H9 (cell line): ENCODE measurements around the gene MLLT3. TPM values are rescaled to one million over a fixed set of nuclear protein-coding genes. Genes with fewer than 3 reads are reported as not detected.

ENCODE experiments used
- DNase-seq: peaks from one replicate; pipeline ENCODE4 v3.0.0-alpha.2; 2017
- H2AFZ ChIP-seq: one replicate; pipeline ENCODE4 v1.6.1; 2013; ENCODE audit warnings: mild to moderate bottlenecking, low read length, control low read depth, moderate library complexity
- H2AK5ac ChIP-seq: 2 replicates; pipeline ENCODE4 v1.6.1; 2013; ENCODE audit warnings: low read length, control low read depth, mixed read lengths; ENCODE audit not compliant: insufficient read length
- H2BK120ac ChIP-seq: one replicate; pipeline ENCODE4 v1.6.1; 2013; ENCODE audit warnings: low read depth, mild to moderate bottlenecking, low read length, control low read depth, inconsistent platforms; ENCODE audit not compliant: poor library complexity, severe bottlenecking
- H2BK12ac ChIP-seq: 2 replicates; pipeline ENCODE4 v1.6.1; 2013; ENCODE audit warnings: low read length, control low read depth, mixed read lengths, low read depth; ENCODE audit not compliant: insufficient read length
- H2BK15ac ChIP-seq: 2 replicates; pipeline ENCODE4 v1.6.1; 2013; ENCODE audit warnings: low read depth, low read length, control low read depth
- H2BK20ac ChIP-seq: one replicate; pipeline ENCODE4 v1.6.1; 2013; ENCODE audit warnings: low read depth, mild to moderate bottlenecking, low read length, control low read depth, inconsistent platforms; ENCODE audit not compliant: poor library complexity, severe bottlenecking
- H2BK5ac ChIP-seq: 2 replicates; pipeline ENCODE4 v1.6.1; 2013; ENCODE audit warnings: low read length, control low read depth, mixed read lengths; ENCODE audit not compliant: insufficient read length
- H3K14ac ChIP-seq: 2 replicates; pipeline ENCODE4 v1.6.1; 2013; ENCODE audit warnings: low read length, control low read depth; ENCODE audit not compliant: insufficient read depth
- H3K18ac ChIP-seq: 2 replicates; pipeline ENCODE4 v1.6.1; 2013; ENCODE audit warnings: low read depth, mild to moderate bottlenecking, mixed read lengths, low read length, control low read depth; ENCODE audit not compliant: insufficient read length
- H3K23ac ChIP-seq: 2 replicates; pipeline ENCODE4 v1.6.1; 2013; ENCODE audit warnings: low read length, control low read depth, mixed read lengths, low read depth; ENCODE audit not compliant: insufficient read length
- H3K23me2 ChIP-seq: 2 replicates; pipeline ENCODE4 v1.6.1; 2013; ENCODE audit warnings: low read depth, mild to moderate bottlenecking, mixed read lengths, low read length, control low read depth; ENCODE audit not compliant: insufficient read length, poor library complexity, severe bottlenecking
- H3K27ac ChIP-seq: 2 replicates; pipeline ENCODE4 v1.5.1; 2013; ENCODE audit warnings: low read length, control low read depth, mixed read lengths, low read depth; ENCODE audit not compliant: insufficient read length
- H3K27me3 ChIP-seq: 2 replicates; pipeline ENCODE4 v1.6.1; 2013; ENCODE audit warnings: low read length, control low read depth, inconsistent platforms; ENCODE audit not compliant: insufficient read depth
- H3K4ac ChIP-seq: 2 replicates; pipeline ENCODE4 v1.6.1; 2013; ENCODE audit warnings: low read depth, mild to moderate bottlenecking, control low read depth, inconsistent platforms, low read length, moderate library complexity
- H3K4me1 ChIP-seq: 2 replicates; pipeline ENCODE4 v1.6.1; 2013; ENCODE audit warnings: low read length, control low read depth, inconsistent platforms; ENCODE audit not compliant: insufficient read depth
- H3K4me2 ChIP-seq: 2 replicates; pipeline ENCODE4 v1.6.1; 2013; ENCODE audit warnings: low read length, control low read depth, mixed read lengths; ENCODE audit not compliant: insufficient read length, insufficient read depth
- H3K56ac ChIP-seq: 2 replicates; pipeline ENCODE4 v1.6.1; 2013; ENCODE audit warnings: low read depth, mild to moderate bottlenecking, mixed read lengths, low read length, control low read depth; ENCODE audit not compliant: insufficient read length
- H3K79me1 ChIP-seq: 2 replicates; pipeline ENCODE4 v1.6.1; 2013; ENCODE audit warnings: low read depth, mild to moderate bottlenecking, moderate library complexity, low read length, control low read depth, inconsistent platforms; ENCODE audit not compliant: insufficient read depth, poor library complexity, severe bottlenecking
- H3K79me2 ChIP-seq: 2 replicates; pipeline ENCODE4 v1.6.1; 2013; ENCODE audit warnings: low read length, control low read depth, inconsistent platforms; ENCODE audit not compliant: insufficient read depth
- H3K9ac ChIP-seq: 2 replicates; pipeline ENCODE4 v1.6.1; 2013; ENCODE audit warnings: low read length, control low read depth, mixed read lengths; ENCODE audit not compliant: insufficient read length; ENCODE audit errors: extremely low read depth
- H3K9me3 ChIP-seq: one replicate; pipeline ENCODE4 v1.6.1; 2013; ENCODE audit warnings: low read depth, low read length, inconsistent platforms; ENCODE audit not compliant: control insufficient read depth
- H3T11ph ChIP-seq: one replicate; pipeline ENCODE4 v1.6.1; 2013; ENCODE audit warnings: mild to moderate bottlenecking, low read length, control low read depth, inconsistent platforms
- H4K20me1 ChIP-seq: one replicate; pipeline ENCODE4 v1.6.1; 2013; ENCODE audit not compliant: control insufficient read depth, insufficient read length, insufficient read depth
- H4K5ac ChIP-seq: 2 replicates; pipeline ENCODE4 v1.6.1; 2013; ENCODE audit warnings: low read depth, mild to moderate bottlenecking, mixed read lengths, low read length, control low read depth; ENCODE audit not compliant: insufficient read length
- H4K8ac ChIP-seq: replicated peaks from 2 replicates; pipeline ENCODE4 v1.6.1; 2013; ENCODE audit warnings: low read length, control low read depth, mixed read lengths, low read depth; ENCODE audit not compliant: insufficient read length
- H4K91ac ChIP-seq: 2 replicates; pipeline ENCODE4 v1.6.1; 2013; ENCODE audit warnings: low read depth, mild to moderate bottlenecking, moderate library complexity, mixed read lengths, low read length, control low read depth; ENCODE audit not compliant: insufficient read length
- H3K27ac Mint-ChIP-seq, 3 experiments: 2 replicates in 2 of 3; 3 replicates in 1 of 3; pipeline ENCODE4 v1.8.0; 2020 to 2021; ENCODE audit warnings: mixed read lengths in 3 of 3, mild to moderate bottlenecking in 1 of 3, moderate library complexity in 1 of 3
- H3K27me3 Mint-ChIP-seq: 2 replicates; pipeline ENCODE4 v1.8.0; 2021; ENCODE audit warnings: low read depth, mild to moderate bottlenecking, moderate library complexity, mixed read lengths
- H3K36me3 Mint-ChIP-seq, 3 experiments: 2 replicates in 2 of 3; 3 replicates in 1 of 3; pipeline ENCODE4 v1.8.0; 2020 to 2021; ENCODE audit warnings: low read depth in 3 of 3, mixed read lengths in 3 of 3; ENCODE audit not compliant: insufficient read depth in 1 of 3
- H3K4me1 Mint-ChIP-seq, 2 experiments: 2 replicates each; pipeline ENCODE4 v1.8.0; 2020; ENCODE audit warnings: mixed read lengths in 2 of 2
- H3K4me3 Mint-ChIP-seq, 2 experiments: 2 replicates in 1 of 2; 3 replicates in 1 of 2; pipeline ENCODE4 v1.8.0; 2020 to 2021; ENCODE audit warnings: mild to moderate bottlenecking in 2 of 2, mixed read lengths in 2 of 2, moderate library complexity in 1 of 2
- H3K9me3 Mint-ChIP-seq, 2 experiments: 2 replicates in 1 of 2; 3 replicates in 1 of 2; pipeline ENCODE4 v1.8.0; 2020; ENCODE audit warnings: mild to moderate bottlenecking in 2 of 2, mixed read lengths in 2 of 2, moderate library complexity in 1 of 2
- WGBS: extraction: QIAGEN DNeasy Blood & Tissue Kit; methylation state at CpG from one replicate; pipeline ENCODE4 v1.1.7; 2013; ENCODE audit warnings: missing lambda C conversion rate, low lambda C conversion rate, mixed read lengths; ENCODE audit not compliant: insufficient read length; ENCODE audit errors: extremely low coverage; 5-methylcytosine and 5-hydroxymethylcytosine counted together
- total RNA-seq: library from RNA; stranded (reverse); gene quantifications from 2 replicates; pipeline ENCODE4 v1.2.1, GENCODE V29; 2021
- TF ChIP-seq, protein P1 (sequence below): fragments of 200-600 bp; sonication (generic); conservative IDR thresholded peaks from 3 replicates; pipeline ENCODE4 v1.8.0; 2021; ENCODE audit warnings: antibody characterized with exemption, mild to moderate bottlenecking

Gene MLLT3
- total RNA-seq, 1 experiment from 2014 or later: 3.9 TPM

DNA sequence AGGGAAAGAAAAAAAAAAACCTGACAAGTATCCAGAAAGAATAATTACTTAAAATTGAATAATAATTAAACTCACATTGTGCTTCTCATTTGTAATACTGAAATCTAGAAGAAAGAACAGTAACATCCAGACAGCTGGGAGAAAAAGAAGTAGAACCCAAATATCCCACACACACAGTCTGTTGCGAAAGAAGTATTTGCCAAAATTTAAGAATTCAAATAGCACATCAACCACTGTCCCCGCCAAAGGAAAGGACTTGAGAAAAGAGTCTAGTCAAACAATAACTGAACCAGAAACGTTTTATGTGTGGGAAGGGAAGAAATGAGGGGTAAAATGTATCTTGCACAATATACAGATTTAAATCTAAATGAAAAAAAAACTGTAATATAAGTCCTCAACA lies 202.8 kb downstream of the MLLT3 start:
- Histone ChIP-seq H3K27ac (no peak overlapping the region), H2AFZ (no peak overlapping the region), H2BK15ac (no peak overlapping the region), H4K91ac (no peak overlapping the region), H2BK12ac (no peak overlapping the region), H3K23ac (no peak overlapping the region), H3K4me1 (no peaks in the 10 kb centered on the region), H3K79me1 (no peaks in the 10 kb centered on the region), H2BK5ac (no peak overlapping the region), H3K79me2 (no peaks in the 10 kb centered on the region), H3K14ac (no peak overlapping the region), H3K56ac (no peak overlapping the region), H4K8ac (no peak overlapping the region), H3T11ph (no peak overlapping the region), H3K4me2 (no peak overlapping the region), H3K9ac (no peak overlapping the region), H3K18ac (no peak overlapping the region), H4K20me1 (no peaks in the 10 kb centered on the region), H3K27me3 (no peaks in the 10 kb centered on the region), H2BK120ac (no peak overlapping the region), H2BK20ac (no peak overlapping the region), H3K23me2 (no peaks in the 10 kb centered on the region), H2AK5ac (no peak overlapping the region), H3K4ac (no peak overlapping the region), H4K5ac (no peak overlapping the region), H3K9me3 (no peaks in the 10 kb centered on the region)
- Mint-ChIP-seq H3K4me1 (peaks cover 2 to 4% of the 10 kb centered on the region in 2 experiments; a peak in 1 of 4 replicates), H3K27ac (no peak overlapping the region), H3K9me3 (no peaks in the 10 kb centered on the region), H3K36me3 (no peaks in the 10 kb centered on the region), H3K27me3 (no peaks in the 10 kb centered on the region), H3K4me3 (no peak overlapping the region)
- whole genome bisulfite sequencing: no CpG with 5 or more reads among the region's 3 CpGs
- no peak for DNase-seq
- TF ChIP-seq, protein P1, sequence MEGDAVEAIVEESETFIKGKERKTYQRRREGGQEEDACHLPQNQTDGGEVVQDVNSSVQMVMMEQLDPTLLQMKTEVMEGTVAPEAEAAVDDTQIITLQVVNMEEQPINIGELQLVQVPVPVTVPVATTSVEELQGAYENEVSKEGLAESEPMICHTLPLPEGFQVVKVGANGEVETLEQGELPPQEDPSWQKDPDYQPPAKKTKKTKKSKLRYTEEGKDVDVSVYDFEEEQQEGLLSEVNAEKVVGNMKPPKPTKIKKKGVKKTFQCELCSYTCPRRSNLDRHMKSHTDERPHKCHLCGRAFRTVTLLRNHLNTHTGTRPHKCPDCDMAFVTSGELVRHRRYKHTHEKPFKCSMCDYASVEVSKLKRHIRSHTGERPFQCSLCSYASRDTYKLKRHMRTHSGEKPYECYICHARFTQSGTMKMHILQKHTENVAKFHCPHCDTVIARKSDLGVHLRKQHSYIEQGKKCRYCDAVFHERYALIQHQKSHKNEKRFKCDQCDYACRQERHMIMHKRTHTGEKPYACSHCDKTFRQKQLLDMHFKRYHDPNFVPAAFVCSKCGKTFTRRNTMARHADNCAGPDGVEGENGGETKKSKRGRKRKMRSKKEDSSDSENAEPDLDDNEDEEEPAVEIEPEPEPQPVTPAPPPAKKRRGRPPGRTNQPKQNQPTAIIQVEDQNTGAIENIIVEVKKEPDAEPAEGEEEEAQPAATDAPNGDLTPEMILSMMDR: no peak
